T-helper 17 cell (primary cell): Measurements from ENCODE around the gene CMTM1. TPM values are rescaled to one million over a fixed set of nuclear protein-coding genes. Genes with fewer than 3 reads are reported as not detected.
A peak's percentile ranks its signal among the peaks of the same experiment; 100 is the strongest.
"Not testable (repeated sequence)": the region's sequence is repeated elsewhere in the genome, so short reads cannot be mapped to it uniquely, and the experiment has no call there.

ENCODE experiments used
- ATAC-seq: fragments of 150-1000 bp; cut with Tn5 transposase; 2 replicates; pipeline ENCODE4 v1.10.0; 2021; ENCODE audit warnings: mild to moderate bottlenecking, moderate library complexity
- DNase-seq, 3 donors: peaks; one replicate each; pipeline versions ENCODE4 v3.0.0 to v3.0.0-alpha.2; 2020 to 2021
- H3K9me3 ChIP-seq: one replicate; pipeline ENCODE4 v1.7.0; 2013; ENCODE audit warnings: low read length, mild to moderate bottlenecking; ENCODE audit not compliant: control insufficient read depth, poor library complexity, severe bottlenecking
- H3K27ac Mint-ChIP-seq: one replicate; pipeline ENCODE4 v1.8.0; 2022; ENCODE audit warnings: mild to moderate bottlenecking, moderate library complexity, mixed read lengths
- H3K27me3 Mint-ChIP-seq: one replicate; pipeline ENCODE4 v1.8.0; 2022; ENCODE audit warnings: mixed read lengths
- H3K36me3 Mint-ChIP-seq: one replicate; pipeline ENCODE4 v1.8.0; 2022; ENCODE audit warnings: low read depth, mixed read lengths
- H3K4me1 Mint-ChIP-seq: one replicate; pipeline ENCODE4 v1.8.0; 2022; ENCODE audit warnings: mild to moderate bottlenecking, mixed read lengths
- H3K4me3 Mint-ChIP-seq: one replicate; pipeline ENCODE4 v1.8.0; 2022; ENCODE audit warnings: mild to moderate bottlenecking, moderate library complexity, mixed read lengths
- total RNA-seq, 4 donors: library from RNA in 2 of 4; stranded (reverse) in 2 of 4; gene quantifications; one replicate each; pipeline ENCODE4 v1.2.3 and lab custom pipeline; 2022 to 2026

CMTM1 gene
- total RNA-seq, 2 donors from 2014 or later = 3.3 to 3.6 TPM

DNA sequence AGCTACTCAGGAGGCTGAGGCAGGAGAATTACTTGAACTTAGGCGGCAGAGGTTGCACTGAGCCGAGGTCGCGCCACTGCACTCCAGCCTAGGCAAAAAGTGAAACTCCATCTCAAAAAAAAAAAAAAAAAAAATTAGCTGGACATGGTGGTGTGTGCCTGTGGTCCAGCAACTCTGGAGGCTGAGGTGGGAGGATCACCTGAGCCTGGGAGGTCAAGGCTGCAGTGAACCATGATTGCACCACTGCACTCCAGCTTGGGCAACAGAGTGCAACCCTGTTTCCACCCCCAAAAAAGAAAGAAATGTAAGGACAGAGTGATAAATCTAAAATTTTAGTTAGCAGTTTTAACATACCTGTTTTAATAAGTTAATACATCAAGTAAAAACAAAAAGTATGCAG is 30.3 kb downstream of the CMTM1 start:
- H3K4me1 Mint-ChIP-seq = peaks cover 20% of the 10 kb centered on the region
- not testable (repeated sequence) for H3K36me3 Mint-ChIP-seq, H3K27me3 Mint-ChIP-seq, H3K27ac Mint-ChIP-seq, DNase-seq, ATAC-seq, H3K9me3 ChIP-seq, H3K4me3 Mint-ChIP-seq

- peaks cover 18% of the 10 kb centered on the region for H3K4me1 Mint-ChIP-seq
- no peaks in the 10 kb centered on the region for H3K9me3 ChIP-seq
- ATAC-seq (no peak), DNase-seq (no peak)
- H3K27ac Mint-ChIP-seq = peak overlapping the region; percentile 8
- H3K27me3 Mint-ChIP-seq = no peaks in the 10 kb centered on the region
- H3K36me3 Mint-ChIP-seq = no peaks in the 10 kb centered on the region
- H3K4me3 Mint-ChIP-seq = peak overlapping the region; percentile 55
These were observed 31.0 kb downstream of the CMTM1 start for GRCh38 chr16:66596986-66597848.

DNA sequence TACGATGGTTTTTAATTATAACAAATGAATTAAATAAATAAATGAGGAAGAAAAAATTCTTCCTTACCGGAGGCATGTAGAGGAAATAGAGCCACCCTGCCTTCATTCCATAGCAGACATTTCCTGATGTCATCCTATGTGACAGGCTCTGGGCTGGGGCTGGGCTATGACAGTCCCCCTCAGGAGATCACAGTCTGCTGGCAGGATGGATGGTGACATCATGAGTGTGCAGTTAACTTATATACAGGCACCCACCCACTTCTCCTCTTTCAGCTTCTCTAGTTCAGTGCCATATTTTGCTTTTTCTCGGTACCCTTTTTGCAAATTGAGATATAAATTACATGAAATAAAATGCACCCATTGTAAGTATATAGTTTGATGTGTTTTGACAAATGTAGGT is 31.9 kb downstream of the CMTM1 start:
- H3K4me1 Mint-ChIP-seq = peaks cover 21% of the 10 kb centered on the region
- ATAC-seq (peak; percentile 36), DNase-seq (no peak)
- no peaks in the 10 kb centered on the region for H3K9me3 ChIP-seq
- H3K36me3 Mint-ChIP-seq = no peaks in the 10 kb centered on the region
- no peak overlapping the region for H3K4me3 Mint-ChIP-seq
- no peak overlapping the region for H3K27ac Mint-ChIP-seq
- H3K27me3 Mint-ChIP-seq = no peaks in the 10 kb centered on the region

DNA sequence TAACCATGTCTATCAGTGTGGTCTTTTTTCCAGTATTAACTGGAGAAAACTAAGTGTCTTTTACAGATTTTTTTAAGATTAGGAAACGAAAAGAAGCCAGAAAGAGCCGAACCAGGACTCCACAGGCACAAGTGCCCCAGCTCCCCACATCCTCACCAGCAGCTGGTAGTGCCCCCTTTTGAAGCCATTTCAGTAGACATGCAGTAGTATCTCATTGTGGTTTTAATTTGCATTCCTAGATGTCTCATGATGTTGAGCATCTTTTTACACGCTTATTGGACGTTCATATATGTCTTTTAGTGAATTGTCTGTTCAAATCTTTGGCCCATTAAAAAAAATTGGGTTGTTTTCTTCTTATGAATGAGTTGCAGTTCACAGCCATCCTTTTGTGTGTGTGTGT is 33.5 kb downstream of the CMTM1 start:
- Mint-ChIP-seq H3K4me1 (peaks cover 28% of the 10 kb centered on the region), H3K27me3 (no peaks in the 10 kb centered on the region), H3K27ac (peak overlapping the region; percentile 16), H3K36me3 (peaks cover 5% of the 10 kb centered on the region), H3K4me3 (no peak overlapping the region)
- DNase-seq = no peak
- no peaks in the 10 kb centered on the region for H3K9me3 ChIP-seq
- no peak for ATAC-seq

- Mint-ChIP-seq H3K27ac (peak overlapping the region; percentile 1), H3K4me1 (peaks cover 24% of the 10 kb centered on the region)
- ATAC-seq = no peak
These were observed 34.2 kb downstream of the CMTM1 start for GRCh38 chr16:66600477-66600876.

GRCh38 chr16:66601471-66601870 is 35.2 kb downstream of the CMTM1 start:
- H3K9me3 ChIP-seq = no peaks in the 10 kb centered on the region
- DNase-seq (no peak), ATAC-seq (no peak)
- H3K27me3 Mint-ChIP-seq = no peaks in the 10 kb centered on the region
- H3K27ac Mint-ChIP-seq = peak overlapping the region; percentile 1
- no peak overlapping the region for H3K4me3 Mint-ChIP-seq
- H3K4me1 Mint-ChIP-seq = peaks cover 30% of the 10 kb centered on the region
- peaks cover 5% of the 10 kb centered on the region for H3K36me3 Mint-ChIP-seq

More at GRCh38 chr16:66600477-66600876, 34.2 kb downstream of the CMTM1 start:
- no peaks in the 10 kb centered on the region for H3K9me3 ChIP-seq
- H3K27me3 Mint-ChIP-seq = no peaks in the 10 kb centered on the region
- DNase-seq = no peak
- no peak overlapping the region for H3K4me3 Mint-ChIP-seq
- peaks cover 5% of the 10 kb centered on the region for H3K36me3 Mint-ChIP-seq

GRCh38 chr16:66603537-66604375 is 37.5 kb downstream of the CMTM1 start:
- no peaks in the 10 kb centered on the region for H3K27me3 Mint-ChIP-seq
- peaks cover 5% of the 10 kb centered on the region for H3K36me3 Mint-ChIP-seq
- ATAC-seq (peak; percentile 75), DNase-seq (peak; percentile 47 to 66 (median 53))
- H3K4me3 Mint-ChIP-seq = peak overlapping the region; percentile 99
- peaks cover 24% of the 10 kb centered on the region for H3K4me1 Mint-ChIP-seq
- H3K27ac Mint-ChIP-seq = peak overlapping the region; percentile 95
- H3K9me3 ChIP-seq = no peaks in the 10 kb centered on the region

GRCh38 chr16:66604376-66605176 is 38.3 kb downstream of the CMTM1 start, which contains the start of gene CMTM3:
TSS of gene CMTM3 (plus strand) at chr16:66604704. CDS start at chr16:66604806, 102 bp downstream.
- Mint-ChIP-seq H3K4me3 (peak within 1 kb of the TSS; percentile 99), H3K4me1 (peaks cover 22% of the 10 kb centered on the region), H3K27ac (peak within 1 kb of the TSS; percentile 95), H3K36me3 (peaks cover 5% of the 10 kb centered on the region), H3K27me3 (no peaks in the 10 kb centered on the region)
- ATAC-seq (peak; percentile 68), DNase-seq (peak; percentile 58 to 71 (median 59))
- H3K9me3 ChIP-seq = no peaks in the 10 kb centered on the region

GRCh38 chr16:66605177-66605978 is 39.1 kb downstream of the CMTM1 start:
- DNase-seq (peak in 2 of 3 donors; percentile 22 to 26), ATAC-seq (peak; percentile 4)
- H3K4me3 Mint-ChIP-seq = peak overlapping the region; percentile 99
- H3K9me3 ChIP-seq = no peaks in the 10 kb centered on the region
- H3K27ac Mint-ChIP-seq = peak overlapping the region; percentile 72
- no peaks in the 10 kb centered on the region for H3K27me3 Mint-ChIP-seq
- H3K4me1 Mint-ChIP-seq = peaks cover 22% of the 10 kb centered on the region
- peaks cover 6% of the 10 kb centered on the region for H3K36me3 Mint-ChIP-seq

DNA sequence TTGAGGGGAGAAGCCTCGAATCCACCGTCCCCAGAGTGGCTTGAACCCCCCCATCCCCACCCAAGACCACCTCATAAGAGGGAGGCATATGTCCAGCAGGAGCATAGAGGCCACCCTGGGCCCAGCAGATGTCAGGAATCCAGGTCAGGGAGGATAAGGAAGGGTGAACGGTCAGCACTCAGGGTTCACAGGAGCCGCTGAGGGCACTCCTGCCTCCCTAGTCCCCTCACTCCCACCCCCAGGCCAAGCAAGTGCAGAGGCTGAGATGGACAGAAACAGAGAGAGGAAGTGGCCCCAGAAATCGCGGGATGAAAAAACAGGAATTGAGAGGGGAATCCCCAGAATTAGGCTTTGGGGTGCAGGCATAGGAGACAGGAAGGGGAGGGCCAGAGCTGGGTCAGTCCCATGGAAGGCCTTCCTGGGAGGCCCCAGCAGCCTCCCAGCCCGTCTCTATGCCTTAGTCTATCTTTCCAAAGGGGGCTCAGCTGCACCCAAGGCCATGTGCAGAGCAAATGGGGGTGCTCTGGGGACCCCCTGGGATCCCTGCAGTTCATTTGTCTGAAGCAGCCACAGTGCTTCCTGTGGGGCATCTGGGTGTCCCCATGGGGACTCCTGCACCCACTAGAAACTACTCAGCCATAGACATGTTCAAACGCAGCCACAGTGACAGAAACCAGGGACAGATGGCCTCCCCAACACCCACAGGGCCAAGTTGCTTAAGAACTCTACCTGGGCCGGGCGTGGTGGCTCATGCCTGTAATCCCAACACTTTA is 39.9 kb downstream of the CMTM1 start:
- H3K4me1 Mint-ChIP-seq = peaks cover 22% of the 10 kb centered on the region
- no peaks in the 10 kb centered on the region for H3K27me3 Mint-ChIP-seq
- DNase-seq = no peak
- H3K36me3 Mint-ChIP-seq = peaks cover 7% of the 10 kb centered on the region
- ATAC-seq = no peak
- peak overlapping the region; percentile 81 for H3K4me3 Mint-ChIP-seq
- no peaks in the 10 kb centered on the region for H3K9me3 ChIP-seq
- H3K27ac Mint-ChIP-seq = peak overlapping the region; percentile 72

DNA sequence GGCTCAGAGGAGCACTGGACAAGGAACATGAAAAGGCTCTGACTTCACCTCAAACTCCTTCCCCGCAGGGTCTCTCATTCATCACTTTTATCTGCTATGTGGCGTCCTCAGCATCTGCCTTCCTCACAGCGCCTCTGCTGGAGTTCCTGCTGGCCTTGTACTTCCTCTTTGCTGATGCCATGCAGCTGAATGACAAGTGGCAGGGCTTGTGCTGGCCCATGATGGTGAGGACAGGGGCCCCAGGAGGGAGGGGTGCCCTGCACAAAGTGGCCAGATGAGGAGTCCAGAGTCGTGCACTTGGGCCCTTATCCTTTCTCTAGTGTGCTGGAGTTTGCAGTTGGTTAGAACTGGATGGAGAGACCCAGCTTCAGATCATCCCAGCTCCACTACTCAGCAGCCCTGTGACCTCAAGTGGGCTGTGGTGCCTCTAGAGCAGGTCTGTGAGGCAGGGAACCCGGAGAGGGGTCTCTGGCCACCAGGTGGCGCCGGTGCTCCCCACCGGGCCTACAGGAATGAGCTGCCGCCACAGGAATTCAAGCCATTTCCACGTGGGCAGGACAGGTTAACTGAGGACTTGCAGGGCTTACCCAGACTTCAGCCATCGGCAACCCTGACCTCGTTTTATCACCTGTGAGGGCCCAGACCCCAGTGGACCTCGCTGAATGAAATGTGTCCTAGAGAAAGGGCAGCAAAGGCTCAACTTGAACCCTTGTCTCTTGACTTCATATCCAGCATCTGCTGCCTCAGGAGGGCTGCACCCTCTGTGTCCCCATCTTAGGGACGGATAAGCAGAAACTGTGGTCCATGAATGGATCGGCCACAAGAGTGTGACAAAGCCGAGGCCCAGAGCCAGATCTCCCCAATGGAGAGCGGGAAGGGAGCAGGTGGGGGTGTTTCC is 42.3 kb downstream of the CMTM1 start:
- peaks cover 7% of the 10 kb centered on the region for H3K36me3 Mint-ChIP-seq
- peak overlapping the region; percentile 53 for H3K4me3 Mint-ChIP-seq
- no peak overlapping the region for H3K27ac Mint-ChIP-seq
- peaks cover 18% of the 10 kb centered on the region for H3K4me1 Mint-ChIP-seq
- peak; percentile 70 to 82 (median 78) for DNase-seq
- peak; percentile 45 for ATAC-seq
- H3K9me3 ChIP-seq = no peaks in the 10 kb centered on the region
- no peaks in the 10 kb centered on the region for H3K27me3 Mint-ChIP-seq
